ENCODE data around the gene SGCA.
A peak's percentile ranks its signal among the peaks of the same experiment; 100 is the strongest.

SGCA gene

GRCh38 chr17:50134206-50135110, 31.3 kb upstream of the SGCA start:
- DNase-seq = no peak

- DNase-seq = no peak
Observed at GRCh38 chr17:50135316-50136095, 30.3 kb upstream of the SGCA start.

GRCh38 chr17:50136096-50136687, 29.6 kb upstream of the SGCA start:
- DNase-seq = no peak

GRCh38 chr17:50137042-50137441, 28.8 kb upstream of the SGCA start:
- no peak for DNase-seq

- DNase-seq = no peak
Observed at GRCh38 chr17:50139185-50139783, 26.5 kb upstream of the SGCA start.

- peak; percentile 35 for DNase-seq
Observed at GRCh38 chr17:50139950-50140885, 25.6 kb upstream of the SGCA start.

- no peak for DNase-seq
Observed at GRCh38 chr17:50141026-50141744, 24.6 kb upstream of the SGCA start.

- DNase-seq = no peak
Observed at GRCh38 chr17:50141745-50142110, 24.1 kb upstream of the SGCA start.

- DNase-seq = no peak
Observed at GRCh38 chr17:50143461-50144176, 22.2 kb upstream of the SGCA start.

- no peak for DNase-seq
Observed at GRCh38 chr17:50144355-50144754, 21.4 kb upstream of the SGCA start.

GRCh38 chr17:50144845-50145531, 20.8 kb upstream of the SGCA start:
- DNase-seq = no peak

GRCh38 chr17:50145532-50146229, 20.1 kb upstream of the SGCA start:
- no peak for DNase-seq

GRCh38 chr17:50146230-50146926, 19.4 kb upstream of the SGCA start:
- no peak for DNase-seq

GRCh38 chr17:50146927-50147665, 18.7 kb upstream of the SGCA start:
- DNase-seq = no peak

- no peak for DNase-seq
Observed at GRCh38 chr17:50147841-50148225, 18.0 kb upstream of the SGCA start.

- DNase-seq = no peak
Observed at GRCh38 chr17:50148226-50149090, 17.3 kb upstream of the SGCA start.

- DNase-seq = no peak
Observed at GRCh38 chr17:50149091-50149416, 16.8 kb upstream of the SGCA start.

Measured in DMS153 (cell line).